GM21529 (cell line): ENCODE measurements around the gene STAC.
"Not testable (repeated sequence)": the region's sequence is repeated elsewhere in the genome, so short reads cannot be mapped to it uniquely, and the experiment has no call there.

Experiments used
- ATAC-seq: cut with Tn5 transposase; IDR thresholded peaks from one replicate; pipeline ENCODE4 v1.9.1; 2021; ENCODE audit not compliant: unreplicated experiment

STAC gene

DNA sequence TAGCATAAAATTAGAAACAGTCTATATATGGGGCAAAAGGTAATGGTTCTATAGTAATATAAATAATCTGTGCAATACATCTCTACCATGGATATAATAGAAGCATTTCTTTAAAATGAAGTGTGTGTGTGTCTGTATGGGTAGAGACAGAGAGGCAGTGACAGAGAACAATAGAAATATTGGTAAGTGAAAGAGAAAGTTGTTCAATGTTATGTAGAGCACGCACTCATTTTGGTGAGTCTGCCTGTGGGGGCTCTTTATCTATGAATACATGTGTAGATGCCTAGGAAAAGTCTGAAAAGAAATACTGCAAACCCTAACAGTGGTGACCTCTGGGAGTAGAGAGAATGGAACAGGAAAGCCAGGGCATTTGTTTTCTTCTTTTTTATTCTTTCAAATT, 182.6 kb downstream of the STAC start:
- no peak for ATAC-seq

DNA sequence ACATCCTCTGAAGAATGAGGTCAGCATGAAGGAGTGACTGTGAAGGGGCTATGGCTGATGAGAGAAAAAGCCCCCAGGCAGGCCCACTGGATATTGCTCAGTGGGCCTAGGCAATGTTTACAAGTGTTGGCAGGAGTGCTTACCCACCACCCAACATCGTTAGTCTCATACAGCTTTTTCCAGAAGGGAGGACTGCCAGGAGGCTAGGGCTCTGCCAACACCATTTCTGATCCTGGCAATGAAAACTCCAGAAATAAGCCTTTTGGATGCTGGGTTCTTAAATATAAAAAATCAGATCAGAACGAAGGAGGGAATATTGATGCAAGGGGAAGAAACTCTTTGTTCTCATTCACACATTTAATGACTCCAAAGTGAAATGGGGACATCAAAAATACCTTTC, 194.9 kb downstream of the STAC start:
- ATAC-seq, result no peak

DNA sequence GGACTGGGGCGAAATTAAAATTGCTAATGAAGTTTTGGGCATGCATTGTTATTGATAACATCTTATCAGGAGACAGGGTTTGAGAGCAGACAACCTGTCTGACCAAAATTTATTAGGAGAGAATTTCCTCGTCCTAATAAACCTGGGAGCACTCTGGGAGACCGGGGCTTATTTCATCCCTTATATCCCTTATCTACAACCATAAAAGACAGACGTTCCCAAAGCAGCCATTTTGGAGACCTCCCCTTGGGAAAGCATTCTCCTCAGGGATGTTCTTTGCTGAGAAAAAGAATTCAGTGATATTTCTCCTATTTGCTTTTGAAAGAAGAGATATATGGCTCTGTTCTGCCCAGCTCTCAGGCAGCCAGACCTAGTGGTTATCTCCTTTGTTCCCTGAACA, 198.1 kb downstream of the STAC start:
- ATAC-seq, result not testable (repeated sequence)

DNA sequence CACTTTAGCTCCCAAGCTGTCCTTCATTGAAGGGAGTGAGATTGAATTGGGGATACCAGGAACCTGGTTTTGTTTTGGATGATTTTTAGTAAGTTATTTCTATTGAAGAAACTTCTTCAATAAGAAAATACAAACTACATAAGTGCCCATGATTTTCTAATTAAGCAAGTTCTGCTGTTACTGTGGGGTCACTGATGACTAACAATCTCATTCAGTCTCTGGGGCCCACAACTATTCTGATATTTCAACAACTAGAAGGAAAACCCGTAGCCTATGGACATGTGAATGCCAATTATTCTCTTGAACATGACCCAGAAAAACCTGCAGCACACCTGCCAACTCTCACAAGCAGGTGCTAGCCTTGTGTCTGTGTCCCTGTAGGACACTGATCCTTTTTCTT, 199.4 kb downstream of the STAC start:
- no peak for ATAC-seq

DNA sequence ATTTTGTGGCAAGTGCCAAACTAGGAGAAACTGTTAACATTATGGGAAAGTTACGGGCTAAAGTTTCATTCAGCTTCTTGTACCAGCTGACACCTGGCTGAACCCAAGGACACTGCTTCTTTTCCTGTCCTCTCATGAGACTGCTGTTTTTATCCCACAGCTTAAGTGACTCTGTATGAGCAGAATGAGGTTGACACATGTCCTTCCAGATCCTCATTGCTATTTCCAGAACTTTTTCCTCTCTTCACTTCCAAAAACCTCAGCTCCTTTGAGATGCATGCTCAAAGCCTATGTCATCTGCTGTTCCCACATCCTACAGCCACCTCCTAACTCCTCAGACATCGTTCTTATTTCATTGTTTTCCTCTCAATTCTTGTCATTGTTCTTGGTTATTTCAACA, 200.4 kb downstream of the STAC start:
- ATAC-seq, result no peak

DNA sequence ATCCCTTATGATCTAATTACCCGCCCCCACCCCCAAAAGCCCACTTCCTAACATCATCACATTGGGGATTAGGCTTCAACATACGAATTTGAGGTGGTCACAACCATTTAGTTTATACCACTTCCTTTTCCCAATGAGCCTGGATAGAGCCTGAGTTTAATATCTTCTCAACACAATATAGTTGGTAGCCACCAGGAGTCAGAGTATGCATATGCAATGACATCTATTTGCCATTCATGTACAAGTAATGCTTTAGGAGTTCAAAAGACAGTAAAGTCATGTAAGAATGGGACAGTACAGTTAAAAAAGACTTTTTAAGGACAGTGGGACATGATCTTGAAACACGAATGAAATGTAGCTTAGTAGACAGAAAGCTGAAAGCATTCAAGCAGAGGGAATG, 211.7 kb downstream of the STAC start:
- ATAC-seq, result no peak

DNA sequence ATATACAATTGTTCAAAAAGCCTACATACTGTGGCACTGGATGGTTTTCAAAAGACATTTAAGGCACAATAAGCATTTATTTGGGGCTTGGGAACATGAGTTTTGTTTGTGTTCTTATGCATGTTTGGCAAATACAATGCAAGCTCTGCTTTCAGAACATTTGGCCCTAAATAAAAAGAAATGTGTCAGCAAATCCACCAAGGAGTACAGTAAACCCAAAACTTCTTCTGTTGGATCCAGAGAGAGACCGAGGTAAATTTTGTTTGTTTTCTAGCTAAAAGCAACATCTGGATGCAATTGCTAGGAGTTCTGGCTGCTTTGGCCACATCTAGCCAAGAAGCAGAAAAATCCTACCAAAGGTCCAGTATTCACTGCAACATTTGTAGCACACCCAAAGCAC, 215.2 kb downstream of the STAC start:
- no peak for ATAC-seq

DNA sequence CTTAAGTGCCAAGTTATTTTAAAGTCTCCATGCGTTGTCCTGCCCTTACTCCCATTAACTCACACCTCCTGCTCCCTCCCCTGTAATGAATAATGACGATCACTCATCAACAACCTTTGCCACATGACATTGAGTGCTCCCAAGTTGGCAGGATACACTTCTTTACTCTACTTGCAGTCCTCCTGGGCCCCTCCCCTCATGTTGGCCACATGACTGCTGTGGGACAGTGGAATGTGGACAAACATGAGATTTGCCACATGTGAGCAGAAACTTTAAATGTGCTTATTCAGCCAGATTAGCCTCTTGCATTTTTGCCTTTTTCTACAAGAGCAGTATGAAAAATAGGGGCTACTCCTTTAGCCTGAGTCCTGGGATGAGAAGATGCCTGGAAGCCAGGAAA, 216.1 kb downstream of the STAC start:
- ATAC-seq, result no peak

DNA sequence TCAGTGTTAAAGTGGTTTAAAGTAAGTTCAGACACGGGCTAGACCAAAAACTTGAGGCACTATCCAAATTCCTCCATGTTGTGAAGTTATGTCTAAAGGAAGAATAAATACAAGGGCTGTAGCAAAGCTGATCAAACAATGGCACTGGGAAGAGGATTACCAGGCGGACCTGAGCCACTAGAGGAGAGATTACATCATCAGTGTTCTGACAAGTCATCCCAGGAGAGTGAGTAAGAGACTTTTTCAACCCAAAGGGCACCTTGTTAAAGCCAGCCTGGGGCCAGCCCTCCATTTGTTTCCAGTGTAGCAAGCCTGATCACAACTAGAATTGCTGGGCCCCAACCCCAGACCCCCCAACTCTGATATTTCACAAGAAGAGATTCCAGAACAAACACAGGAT, 217.1 kb downstream of the STAC start:
- ATAC-seq, result no peak
